ENCODE data around the gene MORC3.

DNA sequence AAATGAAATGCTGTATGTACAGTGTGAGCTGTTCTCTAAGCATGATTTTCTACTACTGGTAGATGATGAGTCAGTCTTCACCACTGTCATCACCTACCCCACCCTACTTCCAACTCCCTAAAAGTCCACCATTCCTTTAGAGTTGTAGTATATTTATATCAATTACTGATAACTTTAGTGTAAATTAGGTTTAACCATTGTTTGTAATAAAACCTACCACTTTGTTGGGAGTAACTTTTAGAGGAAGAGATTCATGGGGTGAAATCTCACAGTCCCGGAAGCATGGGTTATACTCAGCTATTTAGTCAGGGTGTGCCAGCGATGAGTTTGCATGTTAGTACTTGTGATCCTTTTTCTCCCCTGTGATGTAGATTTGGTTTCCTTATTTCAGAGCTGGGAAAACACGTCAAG is 17.1 kb downstream of the MORC3 start:
- TF ChIP-seq, protein P1, sequence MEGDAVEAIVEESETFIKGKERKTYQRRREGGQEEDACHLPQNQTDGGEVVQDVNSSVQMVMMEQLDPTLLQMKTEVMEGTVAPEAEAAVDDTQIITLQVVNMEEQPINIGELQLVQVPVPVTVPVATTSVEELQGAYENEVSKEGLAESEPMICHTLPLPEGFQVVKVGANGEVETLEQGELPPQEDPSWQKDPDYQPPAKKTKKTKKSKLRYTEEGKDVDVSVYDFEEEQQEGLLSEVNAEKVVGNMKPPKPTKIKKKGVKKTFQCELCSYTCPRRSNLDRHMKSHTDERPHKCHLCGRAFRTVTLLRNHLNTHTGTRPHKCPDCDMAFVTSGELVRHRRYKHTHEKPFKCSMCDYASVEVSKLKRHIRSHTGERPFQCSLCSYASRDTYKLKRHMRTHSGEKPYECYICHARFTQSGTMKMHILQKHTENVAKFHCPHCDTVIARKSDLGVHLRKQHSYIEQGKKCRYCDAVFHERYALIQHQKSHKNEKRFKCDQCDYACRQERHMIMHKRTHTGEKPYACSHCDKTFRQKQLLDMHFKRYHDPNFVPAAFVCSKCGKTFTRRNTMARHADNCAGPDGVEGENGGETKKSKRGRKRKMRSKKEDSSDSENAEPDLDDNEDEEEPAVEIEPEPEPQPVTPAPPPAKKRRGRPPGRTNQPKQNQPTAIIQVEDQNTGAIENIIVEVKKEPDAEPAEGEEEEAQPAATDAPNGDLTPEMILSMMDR (IDR thresholded peaks at IDR 0.05): no peak
- no peak for TF ChIP-seq POLR2A (IDR thresholded peaks at IDR 0.05)

Data from body of pancreas (tissue), 4 donors.